HG02938 (cell line): ENCODE measurements around the gene MTMR12.

Source experiments
- ATAC-seq: cut with Tn5 transposase; IDR thresholded peaks from one replicate; pipeline ENCODE4 v1.9.1; 2021; ENCODE audit warnings: mild to moderate bottlenecking, moderate library complexity; ENCODE audit not compliant: unreplicated experiment

Gene MTMR12

GRCh38 chr5:32277798-32278197, 34.9 kb downstream of the MTMR12 start:
- ATAC-seq: peak; percentile 35

- peak; percentile 66 for ATAC-seq
These were observed 36.4 kb downstream of the MTMR12 start for GRCh38 chr5:32276173-32276853.

GRCh38 chr5:32275396-32275741, 37.4 kb downstream of the MTMR12 start:
- ATAC-seq: no peak

- no peak for ATAC-seq
These were observed 38.0 kb downstream of the MTMR12 start for GRCh38 chr5:32274548-32275395.

- no peak for ATAC-seq
These were observed 38.9 kb downstream of the MTMR12 start for GRCh38 chr5:32273821-32274220.

- no peak for ATAC-seq
These were observed 40.0 kb downstream of the MTMR12 start for GRCh38 chr5:32272746-32273145.

GRCh38 chr5:32270946-32271345, 41.8 kb downstream of the MTMR12 start:
- no peak for ATAC-seq

GRCh38 chr5:32270178-32270577, 42.6 kb downstream of the MTMR12 start:
- ATAC-seq: no peak

- no peak for ATAC-seq
These were observed 46.8 kb downstream of the MTMR12 start for GRCh38 chr5:32265902-32266301.

- no peak for ATAC-seq
These were observed 47.7 kb downstream of the MTMR12 start for GRCh38 chr5:32264957-32265572.

- ATAC-seq: no peak
These were observed 49.1 kb downstream of the MTMR12 start for GRCh38 chr5:32263684-32264083.

GRCh38 chr5:32261198-32261597, 51.5 kb downstream of the MTMR12 start:
- ATAC-seq: peak; percentile 85

- ATAC-seq: no peak
These were observed 53.7 kb downstream of the MTMR12 start for GRCh38 chr5:32259033-32259432.

- no peak for ATAC-seq
These were observed 54.3 kb downstream of the MTMR12 start for GRCh38 chr5:32258424-32258823.

GRCh38 chr5:32255540-32255900, 57.2 kb downstream of the MTMR12 start:
- no peak for ATAC-seq

- no peak for ATAC-seq
These were observed 57.7 kb downstream of the MTMR12 start for GRCh38 chr5:32254881-32255539.

- no peak for ATAC-seq
These were observed 60.8 kb downstream of the MTMR12 start for GRCh38 chr5:32251871-32252458.

GRCh38 chr5:32249668-32250067, 63.1 kb downstream of the MTMR12 start:
- ATAC-seq: no peak

- no peak for ATAC-seq
These were observed 67.0 kb downstream of the MTMR12 start for GRCh38 chr5:32245742-32246141.

GRCh38 chr5:32244017-32244416, 68.7 kb downstream of the MTMR12 start:
- no peak for ATAC-seq
